Trophoblast cell (in vitro differentiated cells and primary cell): ENCODE results near the gene NTSR1.

Source experiments
- DNase-seq, 2 donors: peaks; one replicate each; pipeline ENCODE4 v3.0.0-alpha.2; 2016
- H2AFZ ChIP-seq: 2 replicates; pipeline ENCODE4 v1.6.1; 2013; ENCODE audit warnings: low read length, moderate library complexity, mild to moderate bottlenecking; ENCODE audit not compliant: insufficient read depth, poor library complexity
- H2AK5ac ChIP-seq: 2 replicates; pipeline ENCODE4 v1.6.1; 2013; ENCODE audit warnings: mild to moderate bottlenecking, low read length
- H2BK120ac ChIP-seq: 2 replicates; pipeline ENCODE4 v1.6.1; 2013; ENCODE audit warnings: low read length, mild to moderate bottlenecking, moderate library complexity; ENCODE audit not compliant: insufficient read depth, poor library complexity
- H2BK12ac ChIP-seq: 2 replicates; pipeline ENCODE4 v1.6.1; 2013; ENCODE audit warnings: mild to moderate bottlenecking, low read length, moderate library complexity
- H2BK5ac ChIP-seq: 2 replicates; pipeline ENCODE4 v1.6.1; 2013; ENCODE audit warnings: low read length, low read depth, moderate library complexity, mild to moderate bottlenecking; ENCODE audit not compliant: poor library complexity
- H3K14ac ChIP-seq: 2 replicates; pipeline ENCODE4 v1.6.1; 2013; ENCODE audit warnings: mild to moderate bottlenecking, low read length
- H3K18ac ChIP-seq: 2 replicates; pipeline ENCODE4 v1.6.1; 2013; ENCODE audit warnings: mild to moderate bottlenecking, low read length
- H3K23ac ChIP-seq: 2 replicates; pipeline ENCODE4 v1.6.1; 2013; ENCODE audit warnings: low read length
- H3K27ac ChIP-seq: 2 replicates; pipeline ENCODE4 v1.5.1; 2013; ENCODE audit warnings: low read depth, mild to moderate bottlenecking, inconsistent platforms, low read length, moderate library complexity
- H3K27me3 ChIP-seq: 2 replicates; pipeline ENCODE4 v1.6.1; 2013; ENCODE audit warnings: inconsistent platforms, mild to moderate bottlenecking, low read length, moderate library complexity; ENCODE audit not compliant: insufficient read depth
- H3K36me3 ChIP-seq, 2 experiments: 1 replicate in 1 of 2; 2 replicates in 1 of 2; pipeline ENCODE4 v1.6.1; 2013; ENCODE audit warnings: low read length in 2 of 2, mild to moderate bottlenecking in 2 of 2, moderate library complexity in 1 of 2; ENCODE audit not compliant: insufficient read depth in 2 of 2, control insufficient read depth in 1 of 2
- H3K4ac ChIP-seq: 2 replicates; pipeline ENCODE4 v1.6.1; 2013; ENCODE audit warnings: low read depth, mild to moderate bottlenecking, low read length, moderate library complexity
- H3K4me1 ChIP-seq, 2 experiments: 1 replicate in 1 of 2; 2 replicates in 1 of 2; pipeline ENCODE4 v1.6.1; 2013; ENCODE audit warnings: low read length in 2 of 2, mild to moderate bottlenecking in 2 of 2, moderate library complexity in 1 of 2; ENCODE audit not compliant: insufficient read depth in 2 of 2, control insufficient read depth in 1 of 2
- H3K4me2 ChIP-seq: 2 replicates; pipeline ENCODE4 v1.6.1; 2013; ENCODE audit warnings: inconsistent platforms, mild to moderate bottlenecking, low read length, moderate library complexity
- H3K4me3 ChIP-seq: 2 replicates; pipeline ENCODE4 v1.5.1; 2013; ENCODE audit warnings: mild to moderate bottlenecking, low read depth, low read length, inconsistent platforms
- H3K79me1 ChIP-seq: one replicate; pipeline ENCODE4 v1.6.1; 2013; ENCODE audit warnings: low read length
- H3K79me2 ChIP-seq: 2 replicates; pipeline ENCODE4 v1.6.1; 2013; ENCODE audit warnings: low read length, mild to moderate bottlenecking; ENCODE audit not compliant: control insufficient read depth, insufficient read depth, poor library complexity
- H3K9ac ChIP-seq: 2 replicates; pipeline ENCODE4 v1.6.1; 2013; ENCODE audit warnings: mild to moderate bottlenecking, low read length
- H3K9me3 ChIP-seq: 2 replicates; pipeline ENCODE4 v1.6.1; 2013; ENCODE audit warnings: low read depth, mild to moderate bottlenecking, control low read depth, inconsistent platforms, low read length; ENCODE audit not compliant: insufficient read depth
- H4K12ac ChIP-seq: 2 replicates; pipeline ENCODE4 v1.6.1; 2013; ENCODE audit warnings: low read depth, mild to moderate bottlenecking, low read length, moderate library complexity
- H4K8ac ChIP-seq: 2 replicates; pipeline ENCODE4 v1.6.1; 2013; ENCODE audit warnings: low read depth, mild to moderate bottlenecking, low read length, moderate library complexity
- H4K91ac ChIP-seq: one replicate; pipeline ENCODE4 v1.6.1; 2013; ENCODE audit warnings: low read depth, mild to moderate bottlenecking, low read length, moderate library complexity
- WGBS: extraction: QIAGEN DNeasy Blood & Tissue Kit; methylation state at CpG from one replicate; pipeline ENCODE4 v1.1.7; 2013; ENCODE audit warnings: missing lambda C conversion rate; ENCODE audit not compliant: insufficient read length, insufficient coverage; ENCODE audit errors: extremely low coverage; 5-methylcytosine and 5-hydroxymethylcytosine counted together

NTSR1 gene

DNA sequence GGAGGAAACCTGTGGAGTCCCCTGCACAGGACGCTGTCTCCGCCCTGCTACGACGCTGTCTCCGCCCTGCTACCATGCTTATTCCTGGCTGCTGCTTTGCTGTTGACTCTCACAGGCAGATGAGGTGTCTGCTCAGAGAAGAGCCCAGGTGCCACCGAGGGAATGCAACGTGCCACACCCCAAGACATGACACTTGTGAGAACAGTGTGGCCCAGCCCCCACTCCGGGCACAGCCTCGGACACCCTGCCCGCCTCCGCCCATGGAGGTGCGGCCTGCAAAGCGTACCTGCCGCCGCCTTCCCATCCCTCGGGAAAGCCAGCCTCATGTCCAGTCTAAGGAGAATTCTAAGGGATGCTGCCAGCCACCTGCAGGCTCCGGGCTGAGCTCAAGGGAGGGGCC lies 72.1 kb downstream of the NTSR1 start:
- H2AK5ac ChIP-seq, result no peak overlapping the region
- no peak overlapping the region for H3K9ac ChIP-seq
- H3K9me3 ChIP-seq, result peaks cover 11% of the 10 kb centered on the region
- peaks cover under 1 to 4% of the 10 kb centered on the region in 2 experiments for H3K4me1 ChIP-seq
- H3K36me3 ChIP-seq, result no peaks in the 10 kb centered on the region
- H3K79me1 ChIP-seq, result no peaks in the 10 kb centered on the region
- no peak overlapping the region for H3K27ac ChIP-seq
- H2BK5ac ChIP-seq, result no peak overlapping the region
- no peak overlapping the region for H3K4me2 ChIP-seq
- no peak overlapping the region for H4K91ac ChIP-seq
- no peak overlapping the region for H4K8ac ChIP-seq
- H3K4ac ChIP-seq, result no peak overlapping the region
- H2AFZ ChIP-seq, result no peak overlapping the region
- no peak overlapping the region for H3K14ac ChIP-seq
- no peak for DNase-seq
- no peaks in the 10 kb centered on the region for H3K79me2 ChIP-seq
- no peak overlapping the region for H3K4me3 ChIP-seq
- no peak overlapping the region for H4K12ac ChIP-seq
- no peak overlapping the region for H2BK12ac ChIP-seq
- no CpG with 5 or more reads among the region's 17 CpGs for WGBS
- H3K23ac ChIP-seq, result no peak overlapping the region
- no peaks in the 10 kb centered on the region for H3K27me3 ChIP-seq
- H2BK120ac ChIP-seq, result no peak overlapping the region
- no peak overlapping the region for H3K18ac ChIP-seq

DNA sequence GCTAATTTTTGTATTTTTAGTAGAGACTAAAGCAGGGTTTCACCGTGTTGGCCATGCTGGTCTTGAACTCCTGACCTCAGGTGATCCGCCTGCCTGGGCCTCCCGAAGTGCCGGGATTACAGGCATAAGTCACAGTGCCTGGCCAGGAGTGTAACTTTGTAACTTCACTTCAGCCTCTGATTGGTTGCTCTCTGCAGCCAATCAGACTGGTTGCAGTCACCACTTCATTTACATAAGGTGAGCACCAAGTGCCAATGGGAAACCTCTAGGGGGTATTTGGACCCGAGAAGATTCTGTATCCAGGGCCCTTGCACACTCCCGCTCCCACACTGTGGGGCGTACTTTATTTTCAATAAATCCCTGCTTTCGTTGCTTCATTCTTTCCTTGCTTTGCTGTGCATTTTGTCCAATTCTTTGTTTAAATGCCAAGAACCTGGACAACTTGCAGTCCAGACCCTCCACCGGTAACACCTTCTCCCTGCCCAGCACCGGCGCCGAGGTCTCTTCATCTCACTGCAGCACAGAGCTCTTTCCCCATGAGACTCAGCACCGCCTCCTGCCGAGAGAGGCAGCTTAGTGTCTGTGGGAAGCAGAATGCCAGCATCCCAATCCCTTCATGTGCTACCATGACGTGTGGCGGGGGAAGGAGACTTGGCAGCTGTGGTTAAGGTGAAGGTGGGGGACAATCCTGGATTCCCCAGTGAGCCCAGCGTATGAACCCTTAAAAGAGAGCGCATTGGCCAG lies 73.7 kb downstream of the NTSR1 start:
- no peaks in the 10 kb centered on the region for H3K36me3 ChIP-seq
- H3K79me1 ChIP-seq, result no peaks in the 10 kb centered on the region
- no peak overlapping the region for H3K27ac ChIP-seq
- H3K18ac ChIP-seq, result no peak overlapping the region
- H3K4me3 ChIP-seq, result no peak overlapping the region
- no peak overlapping the region for H3K14ac ChIP-seq
- H3K4me2 ChIP-seq, result no peak overlapping the region
- no CpG with 5 or more reads among the region's 18 CpGs for WGBS
- H4K12ac ChIP-seq, result no peak overlapping the region
- H2BK120ac ChIP-seq, result no peak overlapping the region
- H3K4ac ChIP-seq, result no peak overlapping the region
- H3K27me3 ChIP-seq, result no peaks in the 10 kb centered on the region
- peaks cover 9% of the 10 kb centered on the region for H3K9me3 ChIP-seq
- peaks cover 3 to 10% of the 10 kb centered on the region in 2 experiments for H3K4me1 ChIP-seq
- peak in 1 of 2 donors; percentile 36 for DNase-seq
- no peak overlapping the region for H4K91ac ChIP-seq
- H4K8ac ChIP-seq, result no peak overlapping the region
- no peak overlapping the region for H3K23ac ChIP-seq
- no peak overlapping the region for H2AK5ac ChIP-seq
- no peak overlapping the region for H2BK5ac ChIP-seq
- H2AFZ ChIP-seq, result no peak overlapping the region
- no peak overlapping the region for H3K9ac ChIP-seq
- H3K79me2 ChIP-seq, result no peaks in the 10 kb centered on the region
- H2BK12ac ChIP-seq, result no peak overlapping the region

DNA sequence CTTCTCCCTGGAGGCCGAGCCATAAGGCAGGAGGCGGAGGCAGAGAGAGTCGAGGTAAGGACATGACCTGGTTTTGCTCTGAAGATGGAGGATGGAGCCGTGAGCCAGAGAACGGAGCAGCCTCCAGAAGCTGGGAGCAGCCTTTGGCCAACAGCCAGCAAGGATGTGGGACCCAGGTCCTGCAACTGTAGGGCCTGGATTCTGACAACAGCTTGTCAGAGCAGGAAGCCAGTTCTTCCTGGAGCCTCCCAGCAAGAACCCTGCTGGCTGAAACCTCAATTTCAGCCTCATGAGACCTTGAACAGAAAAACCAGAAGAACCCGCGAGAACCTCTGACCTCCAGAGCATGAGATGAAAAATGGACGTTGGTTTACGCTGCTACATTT lies 74.2 kb downstream of the NTSR1 start:
- H3K36me3 ChIP-seq, result no peaks in the 10 kb centered on the region
- peaks cover 7% of the 10 kb centered on the region for H3K9me3 ChIP-seq
- H3K14ac ChIP-seq, result no peak overlapping the region
- no peak overlapping the region for H3K23ac ChIP-seq
- H2AK5ac ChIP-seq, result no peak overlapping the region
- no peak overlapping the region for H4K91ac ChIP-seq
- H2BK12ac ChIP-seq, result no peak overlapping the region
- H4K8ac ChIP-seq, result no peak overlapping the region
- no peak overlapping the region for H3K4me2 ChIP-seq
- H3K4me3 ChIP-seq, result no peak overlapping the region
- no peak overlapping the region for H2BK5ac ChIP-seq
- H2AFZ ChIP-seq, result no peak overlapping the region
- no peak overlapping the region for H3K4ac ChIP-seq
- no peak for DNase-seq
- H3K4me1 ChIP-seq, result peaks cover 3 to 10% of the 10 kb centered on the region in 2 experiments
- H4K12ac ChIP-seq, result no peak overlapping the region
- H3K79me2 ChIP-seq, result no peaks in the 10 kb centered on the region
- H3K9ac ChIP-seq, result no peak overlapping the region
- no CpG with 5 or more reads among the region's 9 CpGs for WGBS
- H3K79me1 ChIP-seq, result no peaks in the 10 kb centered on the region
- H2BK120ac ChIP-seq, result no peak overlapping the region
- H3K18ac ChIP-seq, result no peak overlapping the region
- H3K27me3 ChIP-seq, result no peaks in the 10 kb centered on the region
- H3K27ac ChIP-seq, result no peak overlapping the region

DNA sequence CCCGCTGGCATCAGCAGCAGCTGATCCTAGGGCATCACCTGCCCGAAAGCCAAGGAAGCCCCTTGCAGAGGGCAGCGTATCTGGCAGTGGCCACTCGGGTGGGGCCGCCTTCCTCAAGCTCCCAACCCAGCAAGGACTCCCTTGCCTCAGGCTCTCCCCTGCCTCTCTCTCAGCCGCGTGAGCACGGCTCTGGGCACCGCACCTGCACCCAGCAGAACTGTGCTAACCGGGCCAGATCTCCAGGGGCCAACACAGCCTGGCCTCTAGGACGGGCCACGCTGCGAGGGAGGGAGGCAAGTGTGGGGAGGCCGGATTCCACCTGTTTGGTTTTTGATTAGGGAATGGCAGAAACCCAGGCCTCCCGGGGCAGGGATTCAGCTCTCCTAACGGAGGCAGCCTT lies 75.9 kb downstream of the NTSR1 start:
- H2BK5ac ChIP-seq, result no peak overlapping the region
- H3K4me2 ChIP-seq, result no peak overlapping the region
- H3K27me3 ChIP-seq, result no peaks in the 10 kb centered on the region
- no peak overlapping the region for H2BK12ac ChIP-seq
- H4K12ac ChIP-seq, result no peak overlapping the region
- DNase-seq, result no peak
- H3K14ac ChIP-seq, result no peak overlapping the region
- H3K4ac ChIP-seq, result no peak overlapping the region
- no peaks in the 10 kb centered on the region for H3K79me2 ChIP-seq
- peak overlapping the region; percentile 21 for H2AK5ac ChIP-seq
- no peak overlapping the region for H3K27ac ChIP-seq
- no peak overlapping the region for H2BK120ac ChIP-seq
- no peak overlapping the region for H4K91ac ChIP-seq
- H3K23ac ChIP-seq, result no peak overlapping the region
- H3K36me3 ChIP-seq, result no peaks in the 10 kb centered on the region
- H3K9ac ChIP-seq, result no peak overlapping the region
- peaks cover 4% of the 10 kb centered on the region for H3K9me3 ChIP-seq
- peaks cover 3 to 10% of the 10 kb centered on the region in 2 experiments for H3K4me1 ChIP-seq
- WGBS, result no CpG with 5 or more reads among the region's 16 CpGs
- H3K18ac ChIP-seq, result no peak overlapping the region
- no peak overlapping the region for H3K4me3 ChIP-seq
- no peak overlapping the region for H2AFZ ChIP-seq
- no peak overlapping the region for H4K8ac ChIP-seq
- H3K79me1 ChIP-seq, result no peaks in the 10 kb centered on the region
